GM20431 (cell line): ENCODE data around the gene NSFL1C.

Source experiments
- in situ Hi-C: fragments of 300-500 bp; cut with MseI, MboI; formaldehyde crosslinking; loops from one replicate; pipeline ENCODE4 v1.15.0; 2020; ENCODE audit warnings: low sequenced_read_pairs; ENCODE audit not compliant: unreplicated experiment

NSFL1C gene

DNA sequence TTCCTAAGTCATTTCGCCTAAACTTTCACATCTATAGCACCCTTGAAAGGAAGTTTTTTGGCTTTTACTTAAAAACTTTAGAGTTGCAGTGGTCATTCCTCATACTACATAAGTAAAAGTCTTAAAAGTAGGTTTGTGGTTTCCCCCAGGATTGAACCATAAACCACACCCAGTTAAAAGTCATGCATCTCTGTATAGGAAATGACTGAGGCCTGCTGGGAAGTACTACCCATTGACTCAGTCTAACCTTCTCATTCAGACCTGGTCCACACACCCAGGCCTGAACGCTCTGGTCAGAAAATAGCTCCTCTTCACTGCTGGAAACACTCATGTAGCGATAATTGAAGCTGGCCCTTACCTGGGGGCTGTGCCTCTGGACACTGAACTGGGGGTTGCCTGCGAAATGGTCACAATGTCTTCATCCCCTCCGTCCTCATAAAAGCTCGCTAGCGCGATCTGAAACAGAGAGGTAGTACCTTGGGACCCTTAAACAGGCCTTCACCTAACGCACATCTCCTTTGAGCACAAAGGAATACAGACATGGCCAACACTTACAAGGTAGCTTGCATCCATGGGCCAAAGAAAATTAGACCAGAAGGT is 2.6 kb downstream of the NSFL1C start:
- in situ Hi-C loops, result no loop called here

DNA sequence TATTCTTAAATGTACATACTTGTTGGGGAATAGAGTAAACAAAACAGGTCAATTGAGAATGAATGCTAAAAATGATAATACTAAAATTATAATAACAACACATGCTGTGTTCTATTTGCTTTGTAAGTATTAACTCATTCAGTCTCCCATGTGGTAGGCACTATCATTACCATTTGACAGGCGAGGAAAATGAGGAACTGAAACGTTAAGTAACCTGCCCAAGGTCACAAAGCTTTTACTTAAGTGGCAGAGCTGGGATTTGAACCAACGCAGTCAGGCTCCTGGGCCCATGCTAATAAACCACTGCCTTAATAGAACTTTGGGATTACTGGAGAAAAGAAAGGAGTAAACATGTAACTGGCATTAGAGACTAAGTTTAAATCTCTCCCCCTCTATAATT is 3.8 kb downstream of the NSFL1C start:
- in situ Hi-C loops, result no loop called here

- in situ Hi-C loops, result no loop called here
These were observed 4.6 kb downstream of the NSFL1C start for GRCh38 chr20:1462001-1462400.

DNA sequence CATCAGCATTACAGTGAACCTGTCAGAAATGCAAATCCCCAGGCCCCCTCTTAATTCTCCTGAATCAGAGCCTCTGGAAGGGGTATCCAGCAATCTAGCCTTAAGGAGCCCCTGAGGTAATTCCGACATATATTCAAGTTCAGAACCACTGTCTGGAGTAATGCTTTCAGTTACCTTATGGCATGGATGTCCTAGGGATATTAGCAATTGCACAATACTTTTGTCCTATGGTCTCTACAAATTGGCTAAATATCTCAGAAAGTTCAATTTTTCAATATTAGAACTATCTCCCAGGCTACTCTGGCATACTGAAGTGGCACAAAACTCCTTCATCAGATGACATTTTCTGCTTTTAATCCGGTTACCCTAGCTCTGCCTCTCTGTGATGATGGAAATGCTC is 6.4 kb downstream of the NSFL1C start:
- in situ Hi-C loops, result no loop called here

DNA sequence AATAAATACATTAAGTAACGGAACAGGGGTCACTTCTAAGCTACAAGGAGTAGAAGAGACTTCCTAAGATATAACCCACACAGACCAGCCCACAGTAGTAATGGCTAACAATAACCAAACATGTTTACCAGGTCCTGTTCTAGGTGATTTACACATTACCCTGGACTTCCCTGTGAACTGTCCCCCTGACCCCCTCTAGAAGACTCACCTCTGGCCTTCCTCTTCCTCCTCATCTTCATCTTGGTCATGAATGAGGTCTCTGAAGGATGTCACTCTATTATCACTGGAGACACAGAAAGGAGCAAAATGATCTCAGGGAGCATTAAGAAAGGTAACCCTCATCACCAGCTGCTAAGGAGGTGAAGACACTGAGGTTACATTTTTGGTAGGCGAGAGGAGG is 8.7 kb downstream of the NSFL1C start:
- in situ Hi-C loops, result no loop called here

DNA sequence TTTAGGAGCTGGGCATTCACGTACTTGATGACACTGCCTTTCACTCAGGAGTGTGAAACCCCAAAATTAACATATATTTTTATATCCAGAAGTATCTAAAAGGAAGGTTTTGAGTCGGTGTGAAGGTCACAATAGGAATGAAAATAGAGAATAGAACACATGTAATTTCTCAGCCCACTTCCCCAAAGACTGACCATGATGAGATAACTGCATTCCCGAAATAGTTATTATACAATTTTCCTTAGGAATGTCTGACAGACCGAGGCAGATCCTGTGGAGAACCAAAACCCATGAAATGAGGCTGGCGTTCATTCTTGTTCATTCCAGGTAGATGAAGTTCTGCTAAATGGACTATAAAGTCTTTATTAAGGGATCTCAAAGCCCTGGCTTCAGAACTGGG is 10.3 kb downstream of the NSFL1C start:
- in situ Hi-C loops, result no loop called here

- in situ Hi-C loops, result no loop called here
These were observed 15.6 kb downstream of the NSFL1C start for GRCh38 chr20:1450926-1451491.

GRCh38 chr20:1449370-1449769 is 17.3 kb downstream of the NSFL1C start:
- in situ Hi-C loops, result loop anchor here (25.0 kb wide), 1 partner anchor 137 kb away; no protein-coding TSS in a partner anchor

DNA sequence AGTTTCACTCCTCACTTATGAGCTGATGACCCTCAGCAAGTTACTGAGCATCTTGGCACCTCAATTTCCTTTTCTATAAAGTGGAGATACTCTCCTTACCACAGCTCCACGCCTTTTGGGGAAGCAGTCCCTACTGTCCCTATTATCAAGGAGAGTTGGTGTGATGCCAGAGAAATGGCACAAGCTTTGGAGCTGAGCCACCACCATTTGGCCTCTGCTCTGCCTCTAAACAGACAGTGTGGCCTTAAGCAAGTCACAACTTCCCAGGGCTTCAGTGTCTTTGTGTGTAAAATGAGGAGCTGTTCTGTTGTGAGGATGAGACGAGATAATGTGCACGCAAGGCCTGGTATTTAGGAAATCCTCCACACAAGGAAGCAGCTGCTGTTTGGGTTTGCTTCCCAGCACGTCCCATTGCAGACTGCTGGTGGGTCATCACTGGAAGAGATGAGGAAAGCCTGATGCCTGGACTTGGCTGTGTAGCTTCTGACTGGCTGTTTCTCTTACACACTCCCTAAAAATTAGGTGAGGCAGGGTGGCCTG is 18.5 kb downstream of the NSFL1C start:
- in situ Hi-C loops, result loop anchor here (25.0 kb wide), 1 partner anchor 136 kb away; no protein-coding TSS in a partner anchor

DNA sequence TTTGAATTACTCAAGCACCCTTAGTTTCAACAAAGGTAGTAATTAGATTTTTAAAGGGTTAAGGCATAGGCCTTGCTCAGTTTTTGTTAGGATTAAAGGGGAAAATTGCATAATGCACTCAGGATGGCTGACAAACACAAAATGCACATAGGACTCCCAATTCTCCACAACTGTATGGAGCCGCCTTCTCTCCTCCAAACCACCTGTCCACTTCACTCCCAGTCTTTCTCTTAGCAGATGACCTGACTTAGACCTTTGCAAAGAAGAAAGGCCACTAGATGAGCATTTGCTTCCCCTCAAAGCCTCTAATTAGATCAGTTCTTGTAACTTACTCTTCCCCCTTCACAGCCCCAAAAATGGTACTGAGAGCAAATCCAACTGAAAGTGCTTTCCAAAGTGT is 20.1 kb downstream of the NSFL1C start:
- in situ Hi-C loops, result loop anchor here (25.0 kb wide), 1 partner anchor 134 kb away; no protein-coding TSS in a partner anchor

GRCh38 chr20:1443085-1443484 is 23.6 kb downstream of the NSFL1C start:
- in situ Hi-C loops, result loop anchor here (25.0 kb wide), 1 partner anchor 131 kb away; no protein-coding TSS in a partner anchor

DNA sequence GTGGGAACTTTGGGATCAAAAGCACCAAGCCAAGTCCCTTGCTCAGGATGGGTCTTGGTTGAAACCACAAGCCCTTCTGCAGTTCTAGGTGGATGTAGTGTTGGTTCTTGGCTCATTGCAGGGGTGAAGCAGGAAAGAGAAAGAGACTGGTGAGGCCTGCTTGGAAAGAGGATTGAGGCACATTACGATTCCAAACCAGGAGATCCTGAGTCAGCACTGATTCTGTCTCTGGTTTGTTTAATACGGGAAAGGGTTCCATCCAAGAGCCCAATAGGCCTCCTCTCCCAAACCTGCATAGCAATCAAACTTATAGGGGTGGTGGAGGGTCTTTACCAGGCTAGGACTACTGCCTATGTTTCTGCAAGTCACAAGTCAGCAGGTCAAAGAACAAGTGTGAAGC is 24.3 kb downstream of the NSFL1C start:
- in situ Hi-C loops, result loop anchor here (25.0 kb wide), 1 partner anchor 130 kb away; no protein-coding TSS in a partner anchor

DNA sequence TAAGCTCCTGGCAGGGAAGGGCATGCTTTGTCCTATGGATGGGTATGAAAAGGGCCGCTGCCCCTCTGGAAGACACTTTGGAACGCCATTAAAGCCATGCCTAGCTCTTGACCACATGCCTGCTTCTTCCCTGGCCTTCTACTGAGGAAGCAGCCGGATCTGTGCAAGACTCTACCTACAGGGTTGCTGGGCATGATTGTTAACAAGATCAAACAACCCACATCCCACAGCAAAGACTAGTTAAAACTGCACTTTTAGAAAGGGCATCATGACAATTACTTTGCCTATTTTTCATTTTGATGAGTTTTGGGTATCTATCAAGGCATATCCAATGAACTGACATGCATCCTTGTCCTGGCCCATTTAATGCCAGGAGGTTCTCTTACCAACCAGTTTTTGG is 25.5 kb downstream of the NSFL1C start:
- in situ Hi-C loops, result loop anchor here (25.0 kb wide), 1 partner anchor 129 kb away; no protein-coding TSS in a partner anchor

- in situ Hi-C loops, result loop anchor here (25.0 kb wide), 1 partner anchor 128 kb away; no protein-coding TSS in a partner anchor
These were observed 26.6 kb downstream of the NSFL1C start for GRCh38 chr20:1440024-1440423.

- in situ Hi-C loops, result loop anchor here (25.0 kb wide), 1 partner anchor 126 kb away; no protein-coding TSS in a partner anchor
These were observed 28.3 kb downstream of the NSFL1C start for GRCh38 chr20:1438361-1438760.

- in situ Hi-C loops, result loop anchor here (25.0 kb wide), 1 partner anchor 125 kb away; no protein-coding TSS in a partner anchor
These were observed 29.3 kb downstream of the NSFL1C start for GRCh38 chr20:1437235-1437904.

DNA sequence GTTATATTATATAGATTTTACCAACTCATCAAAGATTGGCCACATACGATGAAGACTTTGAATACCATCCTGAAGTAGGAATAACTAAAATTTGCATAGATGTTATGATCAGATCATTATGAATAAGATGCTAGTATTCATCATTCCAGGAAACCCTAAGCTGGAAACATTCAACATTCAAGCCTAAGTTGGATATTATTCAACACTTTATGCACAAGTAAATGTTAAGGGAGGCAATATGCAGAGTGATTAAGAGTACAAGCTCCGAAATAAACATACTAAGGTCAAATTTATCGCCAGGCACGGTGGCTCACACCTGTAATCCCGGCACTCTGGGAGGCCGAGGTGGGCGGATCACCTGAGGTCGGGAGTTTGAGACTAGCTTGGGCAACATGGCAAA is 30.4 kb downstream of the NSFL1C start:
- in situ Hi-C loops, result loop anchor here (25.0 kb wide), 1 partner anchor 124 kb away; no protein-coding TSS in a partner anchor

GRCh38 chr20:1435337-1435699 is 31.3 kb downstream of the NSFL1C start:
- in situ Hi-C loops, result loop anchor here (25.0 kb wide), 1 partner anchor 123 kb away; no protein-coding TSS in a partner anchor

GRCh38 chr20:1434571-1435336 is 31.9 kb downstream of the NSFL1C start:
- in situ Hi-C loops, result loop anchor here (25.0 kb wide), 1 partner anchor 122 kb away; no protein-coding TSS in a partner anchor

DNA sequence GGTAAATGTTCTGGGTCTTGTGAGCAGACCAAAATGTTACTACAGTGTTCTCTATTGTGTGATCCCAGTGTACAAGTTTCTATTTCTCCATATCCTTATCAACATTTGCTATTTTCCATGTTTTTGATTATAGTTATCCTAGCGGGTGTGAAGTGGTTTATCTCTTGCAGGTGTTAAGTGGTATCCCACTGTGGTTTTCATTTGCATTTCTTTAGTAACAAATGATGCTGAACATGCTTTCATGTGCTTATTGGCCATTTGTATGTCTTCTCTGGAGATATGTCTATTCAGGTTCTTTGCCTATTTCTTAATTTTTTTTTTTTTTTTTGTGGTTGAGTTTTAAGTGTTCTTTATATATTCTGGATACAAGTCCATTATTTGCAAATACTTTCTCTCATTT is 35.5 kb downstream of the NSFL1C start:
- in situ Hi-C loops, result loop anchor here (25.0 kb wide), 1 partner anchor 119 kb away; no protein-coding TSS in a partner anchor
